ENCODE results near the gene CCDC182. TPM values are rescaled to one million over a fixed set of nuclear protein-coding genes. Genes with fewer than 3 reads are reported as not detected.

CCDC182 gene
- total and polyA plus RNA-seq, 9 of the 15 experiments (the other 6 are each of a cell fraction or from before 2014, with no cell fraction given), result not detected

GRCh38 chr17:57755480-57756070, 10.5 kb upstream of the CCDC182 start (continued):
- TF ChIP-seq ZFP30 (CRISPR knock-in tag; IDR thresholded peaks at IDR 0.05; ENCODE audit: borderline replicate concordance), result no peak
- TF ChIP-seq ELF2 (CRISPR knock-in tag; IDR thresholded peaks at IDR 0.05), result no peak

GRCh38 chr17:57752031-57752905, 7.2 kb upstream of the CCDC182 start:
- no peaks in the 10 kb centered on the region for H3K9me1 ChIP-seq (ENCODE audit: control insufficient read depth, insufficient read depth, low read length)
- H2AFZ ChIP-seq (ENCODE audit: low read depth, low read length), result no peak overlapping the region
- no peak for TF ChIP-seq CCAR2 (IDR thresholded peaks at IDR 0.05; ENCODE audit: low read depth, low read length)
- TF ChIP-seq ZNF24 (IDR thresholded peaks at IDR 0.05), result peak; percentile 50; the same call in 1 of the 2 replicates
- no peak for TF ChIP-seq HLTF (IDR thresholded peaks at IDR 0.05)
- no peak for TF ChIP-seq PML (IDR thresholded peaks at IDR 0.05; ENCODE audit: low read length)
- H3K4me2 ChIP-seq (ENCODE audit: insufficient read depth, low read length), result no peak overlapping the region
- H3K9me3 ChIP-seq (replicated peaks; ENCODE audit: control insufficient read depth, insufficient read depth, low read depth, low read length), result no peaks in the 10 kb centered on the region
- intact Hi-C loops (cut with micrococcal nuclease) (no loop called here), in situ Hi-C loops (cut with MboI) (no loop called here)
- WGBS (ENCODE audit: insufficient coverage, low coverage, missing lambda C conversion rate), result 7% methylated on average over 8 of the region's 8 CpGs
- H3K36me3 ChIP-seq (ENCODE audit: control insufficient read depth, insufficient read depth, low read length), result no peaks in the 10 kb centered on the region
- H3K27me3 ChIP-seq (ENCODE audit: control insufficient read depth in 2 of 2, insufficient read depth in 2 of 2, low read length in 2 of 2), result peaks cover 19 to 48% of the 10 kb centered on the region in 2 experiments; a peak in 4 of 5 replicates
- H3K4me1 ChIP-seq (replicated peaks in 1 of 2; ENCODE audit: control insufficient read depth in 2 of 2, insufficient read depth in 2 of 2, low read length in 2 of 2), result no peaks in the 10 kb centered on the region
- H3K9ac ChIP-seq (ENCODE audit: insufficient read depth in 1 of 2, low read depth in 2 of 2, low read length in 2 of 2), result no peak overlapping the region
- ChIA-PET CTCF (ENCODE audit: low intra/inter-chr PET ratio) (no interaction called here), POLR2A (interaction anchor here (0.9 kb wide), 1 partner anchor 21 kb away, joined by 3 read pairs; no protein-coding TSS in a partner anchor)
- no peaks in the 10 kb centered on the region for H3K79me2 ChIP-seq (ENCODE audit: control insufficient read depth, insufficient read depth, low read length)
- H4K20me1 ChIP-seq (replicated peaks; ENCODE audit: control insufficient read depth, insufficient read depth, low read length), result peaks cover 5% of the 10 kb centered on the region; the same call in 1 of the 2 replicates
- FAIRE-seq (no peak), ATAC-seq (no peak), DNase-seq (ENCODE audit: extremely low read depth in 1 of 4, low spot score in 3 of 4) (no peak)
- BruUV-seq (replicated peaks), result no TSS peak
- no peak overlapping the region for H3K4me3 ChIP-seq
- no peak overlapping the region for H3K27ac ChIP-seq (ENCODE audit: extremely low read depth, low read depth, low read length)
